ENCODE results near the gene RNFT2.

DNA sequence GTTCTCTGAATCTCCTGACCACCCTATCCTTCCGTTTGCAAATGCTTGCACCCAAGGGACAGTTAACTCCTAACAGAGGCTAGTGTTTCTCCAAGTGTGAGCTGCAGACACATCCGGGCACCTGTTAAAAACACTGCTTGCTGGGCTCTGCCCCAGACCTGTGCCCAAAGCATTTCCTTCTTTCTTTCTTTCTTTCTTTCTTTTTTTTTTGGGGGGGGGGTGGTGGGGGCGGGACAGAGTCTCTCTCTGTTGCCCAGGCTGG lies 42.7 kb upstream of the RNFT2 start:
- TF ChIP-seq CTCF (IDR thresholded peaks at IDR 0.05; ENCODE audit: poor library complexity, severe bottlenecking), result no peak
- no peak for TF ChIP-seq REST (IDR thresholded peaks at IDR 0.05; ENCODE audit: borderline replicate concordance)
- TF ChIP-seq TAF1 (IDR thresholded peaks at IDR 0.05; ENCODE audit: low read depth), result no peak
- TF ChIP-seq RAD21 (conservative IDR thresholded peaks at IDR 0.05), result no peak
- TF ChIP-seq EZH2 (IDR thresholded peaks at IDR 0.05; ENCODE audit: borderline replicate concordance, insufficient read depth, low read length, poor library complexity, severe bottlenecking), result no peak
- TF ChIP-seq SMC3 (conservative IDR thresholded peaks at IDR 0.05; ENCODE audit: poor library complexity), result no peak
- TF ChIP-seq POLR2AphosphoS5 (IDR thresholded peaks at IDR 0.05), result no peak

Measured in neural cell (in vitro differentiated cells).